ENCODE data around the gene TIMM10B. TPM values are rescaled to one million over a fixed set of nuclear protein-coding genes. Genes with fewer than 3 reads are reported as not detected.

TIMM10B gene, protein sequence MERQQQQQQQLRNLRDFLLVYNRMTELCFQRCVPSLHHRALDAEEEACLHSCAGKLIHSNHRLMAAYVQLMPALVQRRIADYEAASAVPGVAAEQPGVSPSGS
- polyA plus RNA-seq (2012; ENCODE audit: missing spikeins) = 27.4 TPM

DNA sequence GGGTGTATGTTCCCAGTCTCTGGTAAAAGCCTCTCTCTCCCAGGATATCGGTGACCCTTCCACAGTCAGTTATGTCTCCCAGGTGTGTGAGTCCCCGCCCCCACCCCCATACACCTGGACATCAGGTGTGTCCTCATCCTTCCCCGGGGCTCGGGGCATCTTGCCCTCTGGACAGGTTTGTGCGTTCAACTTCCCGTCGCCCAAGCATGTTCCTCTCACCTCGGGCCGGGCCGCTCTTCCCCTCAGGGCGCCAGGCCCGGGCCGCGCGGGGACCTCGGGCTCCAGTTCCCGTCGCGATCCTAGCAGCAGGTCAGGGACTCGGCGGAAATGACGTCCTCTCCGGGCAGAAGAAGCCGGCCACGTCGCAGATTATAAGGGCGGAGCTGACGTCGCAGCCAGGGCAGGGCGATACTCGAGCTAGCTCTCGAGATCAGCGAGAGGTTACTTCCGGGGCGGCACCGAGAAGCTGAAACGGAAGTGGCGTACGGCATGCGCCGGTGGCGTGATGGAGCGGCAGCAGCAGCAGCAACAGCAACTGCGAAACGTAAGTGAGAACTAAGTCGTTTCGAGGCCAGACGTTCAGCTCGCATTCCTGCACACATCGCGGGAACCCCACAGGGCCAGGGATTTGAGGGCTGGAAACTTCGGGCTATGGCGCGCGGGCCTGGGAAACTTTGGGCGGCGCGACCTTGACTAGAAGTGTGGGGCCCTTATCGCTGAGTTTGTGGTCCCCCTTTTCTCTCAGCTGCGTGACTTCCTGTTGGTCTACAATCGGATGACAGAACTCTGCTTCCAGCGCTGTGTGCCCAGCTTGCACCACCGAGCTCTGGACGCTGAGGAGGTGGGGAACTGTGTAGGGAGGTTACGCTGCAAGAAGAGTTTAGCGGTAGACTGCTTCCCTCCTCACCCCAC is at the start of gene TIMM10B, which contains the start of gene ARFIP2:
TSS of gene TIMM10B (plus strand) at position 490 of the 912 bp plus-strand sequence. CDS start at position 506, 16 bp downstream.
TSS of gene ARFIP2 (minus strand) at position 320 of the 912 bp plus-strand sequence. CDS start 910 bp downstream, outside the sequence.
- DNase-seq (ENCODE audit: insufficient read length) = peak; percentile 99
- FAIRE-seq = peak; percentile 100
- TF ChIP-seq TAF1 (IDR thresholded peaks at IDR 0.05; ENCODE audit: borderline replicate concordance, low read depth, low read length) (no peak), POLR2AphosphoS5 (IDR thresholded peaks at IDR 0.05; ENCODE audit: low read depth, low read length) (peak; percentile 96), POLR2A (IDR thresholded peaks at IDR 0.05; ENCODE audit: low read depth, low read length) (peak; percentile 91; the same call in 1 of the 2 replicates)

DNA sequence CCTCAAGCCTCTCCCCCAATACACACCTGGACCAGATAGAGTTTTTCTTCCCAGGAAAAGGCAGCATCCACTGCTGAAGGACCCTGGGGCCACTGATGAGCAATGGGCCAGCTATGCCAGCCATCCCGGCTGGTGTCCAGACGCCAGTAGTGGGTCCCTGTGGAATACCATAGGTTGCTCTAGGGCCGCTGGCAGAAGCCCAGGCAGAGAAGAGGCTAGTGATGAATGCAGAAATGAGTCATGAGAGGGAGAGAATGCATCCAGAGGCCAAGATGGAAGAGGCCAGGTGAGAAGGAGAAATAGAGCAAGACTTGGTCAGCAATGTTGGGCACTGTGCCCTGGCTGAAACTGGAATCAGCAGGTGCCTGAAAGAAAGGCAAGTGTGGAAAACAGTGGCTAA is 49.4 kb upstream of the TIMM10B start:
- TF ChIP-seq POLR2A (IDR thresholded peaks at IDR 0.05; ENCODE audit: low read depth, low read length) (no peak), TAF1 (IDR thresholded peaks at IDR 0.05; ENCODE audit: borderline replicate concordance, low read depth, low read length) (no peak), POLR2AphosphoS5 (IDR thresholded peaks at IDR 0.05; ENCODE audit: low read depth, low read length) (no peak)
- DNase-seq (ENCODE audit: insufficient read length) (no peak), FAIRE-seq (no peak)

DNA sequence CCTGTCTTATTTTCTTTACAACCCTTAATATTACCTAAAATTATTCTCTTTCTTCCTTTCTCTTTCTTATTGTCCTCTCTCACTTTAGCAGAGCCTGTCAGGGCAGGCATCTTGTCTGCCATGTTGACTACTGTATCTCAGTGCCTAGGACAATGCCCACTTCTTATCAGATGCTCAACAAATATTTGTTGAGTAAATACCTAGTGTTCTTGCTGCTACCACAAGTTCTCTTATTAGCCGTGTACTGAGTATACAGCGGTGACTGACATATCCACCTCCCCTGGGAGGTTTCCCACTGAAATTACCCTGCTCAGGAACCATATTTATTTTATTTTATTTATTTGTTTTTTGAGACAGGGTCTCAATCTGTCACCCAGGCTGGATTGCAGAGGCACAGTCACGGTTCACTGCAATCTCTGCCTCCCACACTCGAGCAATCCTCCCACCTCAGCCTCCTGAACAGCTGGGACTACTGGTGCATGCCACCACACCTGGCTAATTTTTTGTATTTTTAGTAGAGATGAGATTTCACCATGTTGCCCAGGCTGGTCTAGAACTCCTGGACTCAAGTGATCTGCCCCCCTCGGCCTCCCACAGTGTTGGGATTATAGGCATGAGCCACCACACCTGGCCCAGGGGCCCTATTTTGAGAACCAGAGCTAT is 47.2 kb upstream of the TIMM10B start:
- no peak for DNase-seq (ENCODE audit: insufficient read length)
- TF ChIP-seq POLR2AphosphoS5 (IDR thresholded peaks at IDR 0.05; ENCODE audit: low read depth, low read length) (no peak), TAF1 (IDR thresholded peaks at IDR 0.05; ENCODE audit: borderline replicate concordance, low read depth, low read length) (no peak), POLR2A (IDR thresholded peaks at IDR 0.05; ENCODE audit: low read depth, low read length) (no peak)
- peak; percentile 78 for FAIRE-seq

DNA sequence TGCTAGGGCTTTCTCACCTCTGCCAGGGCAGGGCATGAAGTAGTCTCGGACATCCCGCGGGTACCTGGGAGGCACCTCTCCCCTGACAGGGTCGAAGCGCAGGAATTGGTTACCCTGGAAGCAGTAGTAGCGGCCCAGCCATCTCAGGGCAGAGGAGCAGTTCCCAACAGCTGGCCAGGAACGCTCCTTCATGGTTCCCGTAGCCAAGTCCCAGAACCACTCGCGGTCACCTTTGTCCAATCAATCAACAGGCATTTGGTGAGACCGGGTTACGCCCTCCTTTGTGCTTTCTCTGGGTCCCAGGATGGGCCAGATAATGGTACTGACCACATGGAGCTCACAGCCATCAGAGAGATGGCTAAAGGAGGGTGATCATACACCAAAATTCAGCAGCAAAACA is 43.9 kb upstream of the TIMM10B start:
- DNase-seq (ENCODE audit: insufficient read length) (no peak), FAIRE-seq (no peak)
- TF ChIP-seq TAF1 (IDR thresholded peaks at IDR 0.05; ENCODE audit: borderline replicate concordance, low read depth, low read length) = no peak
- no peak for TF ChIP-seq POLR2AphosphoS5 (IDR thresholded peaks at IDR 0.05; ENCODE audit: low read depth, low read length)
- no peak for TF ChIP-seq POLR2A (IDR thresholded peaks at IDR 0.05; ENCODE audit: low read depth, low read length)

DNA sequence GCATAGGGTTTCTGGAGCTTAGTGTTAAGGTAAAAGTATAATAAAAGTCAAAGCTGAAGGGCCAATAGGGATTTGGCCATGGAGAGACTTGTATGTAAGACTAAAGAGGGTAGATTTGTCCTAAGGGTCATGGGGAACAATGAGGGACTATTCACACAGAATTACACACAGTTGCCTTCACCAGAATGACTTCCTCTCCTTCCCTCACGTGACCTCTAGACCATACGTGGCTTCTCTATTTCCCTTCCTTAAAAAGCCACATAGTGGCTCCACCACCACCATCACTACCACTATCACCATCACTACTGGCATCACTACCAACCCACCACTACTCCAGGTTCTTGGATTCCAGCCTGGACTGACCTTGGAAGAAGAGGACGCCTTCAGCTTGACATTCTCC is 43.3 kb upstream of the TIMM10B start:
- TF ChIP-seq TAF1 (IDR thresholded peaks at IDR 0.05; ENCODE audit: borderline replicate concordance, low read depth, low read length) (no peak), POLR2A (IDR thresholded peaks at IDR 0.05; ENCODE audit: low read depth, low read length) (no peak), POLR2AphosphoS5 (IDR thresholded peaks at IDR 0.05; ENCODE audit: low read depth, low read length) (no peak)
- FAIRE-seq = peak; percentile 9
- DNase-seq (ENCODE audit: insufficient read length) = no peak

DNA sequence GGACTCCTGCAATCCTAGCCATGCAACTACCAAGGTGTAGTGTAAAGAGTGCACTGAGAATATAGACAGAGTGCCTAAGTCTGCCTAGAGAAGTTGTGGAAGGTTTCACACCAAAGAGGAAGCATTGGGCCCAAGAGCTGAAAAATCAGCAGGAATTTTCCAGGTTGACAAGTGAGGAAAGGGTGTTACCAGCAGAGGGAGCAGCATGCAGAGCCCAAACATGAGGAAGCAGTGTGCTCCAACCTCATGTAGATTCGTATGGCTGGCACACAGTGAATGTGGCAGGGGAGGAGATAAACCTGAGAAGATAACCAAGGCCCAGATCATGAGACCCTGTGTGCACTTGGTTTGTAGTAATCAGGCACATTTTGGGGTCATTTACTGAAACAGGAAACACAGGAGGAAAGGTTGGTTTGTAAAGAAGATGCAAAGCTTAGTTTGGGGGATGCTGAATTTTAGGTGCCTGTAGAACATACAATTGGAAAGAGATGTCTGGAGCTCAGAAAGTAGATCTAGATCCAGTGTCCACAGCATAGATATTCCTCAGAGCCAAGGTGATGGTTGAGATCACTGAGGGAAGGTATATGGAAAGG is 42.2 kb upstream of the TIMM10B start:
- DNase-seq (ENCODE audit: insufficient read length) (no peak), FAIRE-seq (peak; percentile 74)
- TF ChIP-seq TAF1 (IDR thresholded peaks at IDR 0.05; ENCODE audit: borderline replicate concordance, low read depth, low read length) (no peak), POLR2AphosphoS5 (IDR thresholded peaks at IDR 0.05; ENCODE audit: low read depth, low read length) (no peak), POLR2A (IDR thresholded peaks at IDR 0.05; ENCODE audit: low read depth, low read length) (no peak)

DNA sequence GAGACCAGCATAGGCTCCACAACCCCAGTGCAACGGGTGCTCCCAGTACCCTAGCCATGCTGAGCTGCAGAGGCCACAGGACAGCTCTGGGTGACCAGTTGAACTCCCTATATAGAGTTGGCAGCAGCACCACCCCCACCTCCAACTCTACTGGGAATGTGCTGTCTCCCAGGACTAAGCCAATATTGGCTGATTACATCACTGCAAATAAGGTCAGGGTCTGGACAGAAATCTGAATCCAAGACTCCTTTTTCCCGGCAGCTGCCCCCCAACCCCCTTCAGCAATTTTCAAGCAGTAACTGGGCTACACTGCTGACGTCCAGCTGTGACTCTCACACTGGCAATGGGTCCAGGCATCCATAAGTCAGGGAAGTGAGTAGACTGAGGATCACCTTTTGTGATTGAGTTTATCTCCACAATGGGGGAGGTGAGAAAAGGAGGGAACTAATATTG is 40.4 kb upstream of the TIMM10B start, which contains the start of gene HPX:
TSS of gene HPX (minus strand) at position 82 of the 453 bp plus-strand sequence. CDS start at position 58, 24 bp downstream.
- DNase-seq (ENCODE audit: insufficient read length) = no peak
- no peak for TF ChIP-seq POLR2A (IDR thresholded peaks at IDR 0.05; ENCODE audit: low read depth, low read length)
- no peak for TF ChIP-seq TAF1 (IDR thresholded peaks at IDR 0.05; ENCODE audit: borderline replicate concordance, low read depth, low read length)
- no peak for TF ChIP-seq POLR2AphosphoS5 (IDR thresholded peaks at IDR 0.05; ENCODE audit: low read depth, low read length)
- FAIRE-seq = no peak

DNA sequence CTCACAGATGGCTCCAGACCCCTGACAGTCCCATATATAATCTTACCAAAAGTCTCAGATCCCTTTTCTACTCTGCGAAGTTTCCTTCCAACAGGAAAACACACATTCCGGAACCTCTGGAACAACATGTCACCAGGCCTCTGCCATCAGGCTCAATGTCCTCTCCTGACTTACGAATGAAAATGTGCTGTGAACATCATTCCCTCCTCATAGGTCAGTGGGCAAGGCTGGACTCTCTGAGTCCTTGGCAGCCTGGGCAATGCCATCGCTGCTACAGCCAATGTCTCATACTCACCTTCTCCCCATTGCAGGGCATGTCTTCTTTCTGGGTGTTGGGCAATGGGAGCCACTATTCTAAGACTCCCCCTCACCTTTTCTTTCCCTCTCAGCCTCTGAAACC is 38.9 kb upstream of the TIMM10B start:
- FAIRE-seq (no peak), DNase-seq (ENCODE audit: insufficient read length) (no peak)
- no peak for TF ChIP-seq POLR2A (IDR thresholded peaks at IDR 0.05; ENCODE audit: low read depth, low read length)
- TF ChIP-seq POLR2AphosphoS5 (IDR thresholded peaks at IDR 0.05; ENCODE audit: low read depth, low read length) = no peak
- no peak for TF ChIP-seq TAF1 (IDR thresholded peaks at IDR 0.05; ENCODE audit: borderline replicate concordance, low read depth, low read length)

DNA sequence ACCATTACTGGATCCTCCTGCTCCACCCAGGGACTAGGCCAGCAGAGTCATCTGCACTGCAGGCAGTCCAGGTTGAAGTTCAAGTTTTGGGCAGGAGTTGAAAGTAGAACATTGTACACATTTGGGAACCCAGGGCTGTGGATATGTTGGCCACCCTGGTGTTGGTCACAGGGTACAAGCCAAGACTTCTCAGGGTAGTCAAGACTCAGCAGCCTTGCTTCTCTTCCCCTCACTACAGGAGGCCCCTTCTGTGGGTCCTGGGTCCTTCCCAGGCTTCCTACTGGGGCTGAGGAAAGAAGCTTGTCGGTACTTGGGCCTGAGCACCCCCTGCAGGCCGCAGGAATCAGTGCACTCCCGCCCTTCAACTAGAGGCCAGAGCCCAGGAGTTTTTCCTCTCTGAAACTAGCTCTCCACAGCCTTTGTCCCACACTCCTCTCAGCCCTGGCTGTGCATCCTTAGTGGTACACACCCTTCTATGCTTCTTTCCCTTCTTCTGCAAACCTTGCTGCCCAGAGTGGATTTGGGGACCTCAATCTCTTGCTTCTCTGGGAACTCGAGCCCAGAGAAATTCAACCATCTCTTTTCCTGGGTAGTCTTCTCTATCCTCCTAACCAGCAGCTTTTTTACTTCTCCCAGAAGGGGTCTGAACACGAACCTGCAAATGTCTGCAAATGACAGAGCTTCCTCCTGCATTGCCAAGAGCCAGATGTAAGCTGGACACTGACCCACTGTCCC is 37.9 kb upstream of the TIMM10B start:
- no peak for TF ChIP-seq POLR2AphosphoS5 (IDR thresholded peaks at IDR 0.05; ENCODE audit: low read depth, low read length)
- TF ChIP-seq POLR2A (IDR thresholded peaks at IDR 0.05; ENCODE audit: low read depth, low read length) = no peak
- TF ChIP-seq TAF1 (IDR thresholded peaks at IDR 0.05; ENCODE audit: borderline replicate concordance, low read depth, low read length) = no peak
- FAIRE-seq (peak; percentile 90), DNase-seq (ENCODE audit: insufficient read length) (peak; percentile 50)

DNA sequence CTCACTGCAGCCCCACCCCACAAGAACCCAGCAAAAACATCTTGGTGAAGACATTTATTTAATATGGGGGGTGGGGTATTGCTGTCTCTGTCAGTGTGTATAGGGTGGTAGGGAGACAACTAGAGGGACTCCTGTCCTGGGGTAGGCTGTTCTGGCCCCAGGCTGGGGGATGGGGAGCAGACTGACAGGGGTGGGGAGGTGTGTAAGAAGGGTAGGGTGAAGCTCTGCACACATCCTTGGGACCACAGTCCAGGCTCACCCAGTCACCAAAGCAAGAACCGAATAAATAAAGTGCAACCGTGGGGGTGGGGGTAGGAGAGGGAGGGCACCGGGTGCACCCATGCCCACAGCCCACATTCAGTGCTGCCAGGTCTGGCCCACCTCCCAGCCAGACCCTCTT is 32.7 kb upstream of the TIMM10B start:
- FAIRE-seq = no peak
- DNase-seq (ENCODE audit: insufficient read length) = no peak

More for the DNA sequence above, 32.7 kb upstream of the TIMM10B start:
- TF ChIP-seq TAF1 (IDR thresholded peaks at IDR 0.05; ENCODE audit: borderline replicate concordance, low read depth, low read length) (no peak), POLR2AphosphoS5 (IDR thresholded peaks at IDR 0.05; ENCODE audit: low read depth, low read length) (no peak), POLR2A (IDR thresholded peaks at IDR 0.05; ENCODE audit: low read depth, low read length) (no peak)

Data from GM12892 (cell line).